ENCODE results near the gene LRRN3. TPM values are rescaled to one million over a fixed set of nuclear protein-coding genes. Genes with fewer than 3 reads are reported as not detected.

Gene LRRN3
- total and polyA plus RNA-seq, 4 donors, result 0.42 to 13.7 (median 2.9) TPM

DNA sequence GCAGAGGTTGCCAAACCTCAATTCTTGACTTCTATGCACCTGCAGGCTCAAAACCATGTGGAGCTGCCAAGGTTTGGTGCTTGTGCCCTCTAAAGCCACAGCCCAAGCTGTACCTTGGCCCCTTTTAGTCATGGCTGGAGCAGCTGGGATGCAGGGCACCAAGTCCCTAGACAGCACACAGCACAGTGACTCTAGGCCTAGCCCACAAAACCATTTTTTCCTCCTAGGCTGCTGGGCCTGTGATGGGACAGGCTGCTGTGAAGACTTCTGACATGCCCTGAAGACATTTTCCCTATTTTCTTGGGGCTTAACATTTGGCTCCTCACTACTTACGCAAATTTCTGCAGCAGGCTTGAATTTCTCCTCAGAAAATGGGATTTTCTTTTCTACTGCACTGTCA is 27.8 kb upstream of the LRRN3 start:
- TF ChIP-seq, protein P1, sequence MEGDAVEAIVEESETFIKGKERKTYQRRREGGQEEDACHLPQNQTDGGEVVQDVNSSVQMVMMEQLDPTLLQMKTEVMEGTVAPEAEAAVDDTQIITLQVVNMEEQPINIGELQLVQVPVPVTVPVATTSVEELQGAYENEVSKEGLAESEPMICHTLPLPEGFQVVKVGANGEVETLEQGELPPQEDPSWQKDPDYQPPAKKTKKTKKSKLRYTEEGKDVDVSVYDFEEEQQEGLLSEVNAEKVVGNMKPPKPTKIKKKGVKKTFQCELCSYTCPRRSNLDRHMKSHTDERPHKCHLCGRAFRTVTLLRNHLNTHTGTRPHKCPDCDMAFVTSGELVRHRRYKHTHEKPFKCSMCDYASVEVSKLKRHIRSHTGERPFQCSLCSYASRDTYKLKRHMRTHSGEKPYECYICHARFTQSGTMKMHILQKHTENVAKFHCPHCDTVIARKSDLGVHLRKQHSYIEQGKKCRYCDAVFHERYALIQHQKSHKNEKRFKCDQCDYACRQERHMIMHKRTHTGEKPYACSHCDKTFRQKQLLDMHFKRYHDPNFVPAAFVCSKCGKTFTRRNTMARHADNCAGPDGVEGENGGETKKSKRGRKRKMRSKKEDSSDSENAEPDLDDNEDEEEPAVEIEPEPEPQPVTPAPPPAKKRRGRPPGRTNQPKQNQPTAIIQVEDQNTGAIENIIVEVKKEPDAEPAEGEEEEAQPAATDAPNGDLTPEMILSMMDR (IDR thresholded peaks at IDR 0.05; ENCODE audit: control extremely low read depth, extremely low read depth), result no peak
- H3K9me3 ChIP-seq (ENCODE audit: control insufficient read depth in 4 of 4, insufficient read depth in 3 of 4, low read length in 3 of 4), result peaks cover 0 to 7% (median 2%) of the 10 kb centered on the region in 4 donors
- 88 to 97% methylated on average over 1 of the region's 1 CpG for WGBS, 2 donors
- DNase-seq (no peak), ATAC-seq (ENCODE audit: insufficient read depth, low FRiP score) (no peak)
- no peaks in the 10 kb centered on the region for H3K27me3 ChIP-seq (ENCODE audit: control insufficient read depth in 3 of 3, insufficient read depth in 3 of 3, low read length in 2 of 3)
- no peak overlapping the region for H3K27ac ChIP-seq (ENCODE audit: low read depth in 1 of 2, low read length in 1 of 2)
- no peaks in the 10 kb centered on the region for H3K36me3 ChIP-seq (ENCODE audit: control insufficient read depth in 4 of 4, insufficient read depth in 4 of 4, low read length in 4 of 4)
- H3K4me3 ChIP-seq, result no peak overlapping the region
- H3K9ac ChIP-seq (ENCODE audit: insufficient read depth in 1 of 2, low read length in 2 of 2), result no peak overlapping the region
- peaks cover 0 to 3% (median 0%) of the 10 kb centered on the region in 5 donors for H3K4me1 ChIP-seq (ENCODE audit: control insufficient read depth in 5 of 5, insufficient read depth in 5 of 5, low read length in 5 of 5)

DNA sequence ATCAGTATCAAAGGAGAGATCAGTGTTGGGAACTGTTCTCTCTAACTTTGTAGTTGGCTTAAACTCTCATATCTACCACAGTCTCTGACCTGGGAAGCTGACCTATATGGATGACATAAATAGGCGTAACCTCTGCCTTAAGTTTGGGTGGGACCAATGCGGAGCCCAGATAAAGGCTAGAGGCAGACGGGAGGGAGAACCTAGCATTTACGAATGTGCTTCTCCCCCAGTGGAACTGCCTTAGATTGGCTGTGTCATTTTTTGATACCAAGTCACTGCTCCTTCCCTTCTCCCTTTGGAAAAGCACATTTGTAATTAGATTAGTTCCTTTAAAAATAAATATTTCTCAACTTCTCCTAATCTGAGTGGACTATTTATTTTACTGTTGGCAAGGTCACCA is 23.7 kb upstream of the LRRN3 start:
- Histone ChIP-seq H3K27me3 (ENCODE audit: control insufficient read depth in 3 of 3, insufficient read depth in 3 of 3, low read length in 2 of 3) (no peaks in the 10 kb centered on the region), H3K36me3 (ENCODE audit: control insufficient read depth in 4 of 4, insufficient read depth in 4 of 4, low read length in 4 of 4) (no peaks in the 10 kb centered on the region), H3K4me3 (no peak overlapping the region), H3K9me3 (ENCODE audit: control insufficient read depth in 4 of 4, insufficient read depth in 3 of 4, low read length in 3 of 4) (peaks cover 0 to 7% (median 2%) of the 10 kb centered on the region in 4 donors), H3K9ac (ENCODE audit: insufficient read depth in 1 of 2, low read length in 2 of 2) (no peak overlapping the region), H3K4me1 (ENCODE audit: control insufficient read depth in 5 of 5, insufficient read depth in 5 of 5, low read length in 5 of 5) (peaks cover 0 to 6% (median 0%) of the 10 kb centered on the region in 5 donors), H3K27ac (ENCODE audit: low read depth in 1 of 2, low read length in 1 of 2) (no peak overlapping the region)
- ATAC-seq (ENCODE audit: insufficient read depth, low FRiP score) (no peak), DNase-seq (no peak)
- TF ChIP-seq, protein P1 (IDR thresholded peaks at IDR 0.05; ENCODE audit: control extremely low read depth, extremely low read depth), result no peak
- whole genome bisulfite sequencing, 2 donors, result 96 to 98% methylated on average over 4 of the region's 4 CpGs

GRCh38 chr7:111067682-111068081 is 23.2 kb upstream of the LRRN3 start:
- Histone ChIP-seq H3K27me3 (ENCODE audit: control insufficient read depth in 3 of 3, insufficient read depth in 3 of 3, low read length in 2 of 3) (no peaks in the 10 kb centered on the region), H3K36me3 (ENCODE audit: control insufficient read depth in 4 of 4, insufficient read depth in 4 of 4, low read length in 4 of 4) (no peaks in the 10 kb centered on the region), H3K4me3 (no peak overlapping the region), H3K27ac (ENCODE audit: low read depth in 1 of 2, low read length in 1 of 2) (no peak overlapping the region), H3K9me3 (ENCODE audit: control insufficient read depth in 4 of 4, insufficient read depth in 3 of 4, low read length in 3 of 4) (peaks cover 0 to 4% (median 1%) of the 10 kb centered on the region in 4 donors), H3K9ac (ENCODE audit: insufficient read depth in 1 of 2, low read length in 2 of 2) (no peak overlapping the region), H3K4me1 (ENCODE audit: control insufficient read depth in 5 of 5, insufficient read depth in 5 of 5, low read length in 5 of 5) (peaks cover 0 to 6% (median 0%) of the 10 kb centered on the region in 5 donors)
- TF ChIP-seq, protein P1 (IDR thresholded peaks at IDR 0.05; ENCODE audit: control extremely low read depth, extremely low read depth), result no peak
- DNase-seq, result no peak
- WGBS, 2 donors, result 90 to 93% methylated on average over 2 of the region's 2 CpGs
- no peak for ATAC-seq (ENCODE audit: insufficient read depth, low FRiP score)

GRCh38 chr7:111068618-111069017 is 22.3 kb upstream of the LRRN3 start:
- TF ChIP-seq, protein P1 (IDR thresholded peaks at IDR 0.05; ENCODE audit: control extremely low read depth, extremely low read depth), result no peak
- Histone ChIP-seq H3K27ac (ENCODE audit: low read depth in 1 of 2, low read length in 1 of 2) (no peak overlapping the region), H3K4me3 (no peak overlapping the region), H3K9me3 (ENCODE audit: control insufficient read depth in 4 of 4, insufficient read depth in 3 of 4, low read length in 3 of 4) (no peaks in the 10 kb centered on the region), H3K36me3 (ENCODE audit: control insufficient read depth in 4 of 4, insufficient read depth in 4 of 4, low read length in 4 of 4) (no peaks in the 10 kb centered on the region), H3K9ac (ENCODE audit: insufficient read depth in 1 of 2, low read length in 2 of 2) (no peak overlapping the region), H3K27me3 (ENCODE audit: control insufficient read depth in 3 of 3, insufficient read depth in 3 of 3, low read length in 2 of 3) (no peaks in the 10 kb centered on the region), H3K4me1 (ENCODE audit: control insufficient read depth in 5 of 5, insufficient read depth in 5 of 5, low read length in 5 of 5) (peaks cover 0 to 6% (median 0%) of the 10 kb centered on the region in 5 donors)
- WGBS, 2 donors, result 89 to 91% methylated on average over 2 of the region's 2 CpGs
- DNase-seq (no peak), ATAC-seq (ENCODE audit: insufficient read depth, low FRiP score) (no peak)
